K562 (cell line): ENCODE measurements around the gene DRICH1. TPM values are rescaled to one million over a fixed set of nuclear protein-coding genes. Genes with fewer than 3 reads are reported as not detected.
"Not testable (repeated sequence)": the region's sequence is repeated elsewhere in the genome, so short reads cannot be mapped to it uniquely, and the experiment has no call there.

ENCODE experiments used
- ATAC-seq: fragments of 200-7000 bp; cut with Tn5 transposase; 3 replicates; pipeline ENCODE4 v1.9.1; 2020; ENCODE audit warnings: moderate library complexity
- BruUV-seq: library from RNA; stranded (reverse); fragments of 400-500 nt; replicated peaks from 2 replicates; lab custom pipeline; 2021; lab: Mats Ljungman, UMichigan
- CTCF ChIA-PET: fragments of 300-600 bp; formaldehyde crosslinking; extraction: SDS; loops from one replicate; lab custom pipeline; 2021; ENCODE audit warnings: low intra/inter-chr PET ratio; lab: Yijun Ruan, JAX
- POLR2A ChIA-PET: fragments of 300-600, 350-650 bp; sonication (Branson Sonifier 250); formaldehyde crosslinking; extraction: SDS; loops from one replicate; lab custom pipeline; 2021; ENCODE audit warnings: antibody characterized with exemption, inconsistent platforms; lab: Yijun Ruan, JAX
- DNase-seq, 4 experiments: peaks; one replicate each; pipeline versions ENCODE4 v3.0.0 to v3.0.0-alpha.2; 2011 to 2018; ENCODE audit warnings: low spot score in 3 of 4, mixed read lengths in 3 of 4; ENCODE audit errors: extremely low read depth in 1 of 4
- FAIRE-seq: peaks from 2 replicates; lab custom pipeline; 2011; peaks lifted over from hg19 to GRCh38; lab: Jason Lieb, UNC
- H2AFZ ChIP-seq: 2 replicates; pipeline ENCODE4 v1.6.0; 2011; ENCODE audit warnings: low read depth, low read length, control low read depth, inconsistent platforms
- H3K27ac ChIP-seq: fragments of 200-600 bp; 3 replicates; pipeline ENCODE4 v1.8.0; 2011; ENCODE audit warnings: low read depth, mild to moderate bottlenecking, control low read depth, inconsistent platforms, low read length, moderate library complexity, mixed read lengths; ENCODE audit errors: extremely low read depth
- H3K27me3 ChIP-seq, 2 experiments: fragments of 300-600 bp in 1 of 2; 2 replicates in 1 of 2; 3 replicates in 1 of 2; pipeline versions ENCODE4 v1.6.0 to v1.8.0; 2011; ENCODE audit warnings: inconsistent platforms in 2 of 2, low read length in 2 of 2, mild to moderate bottlenecking in 1 of 2, mixed read lengths in 1 of 2, moderate library complexity in 1 of 2; ENCODE audit not compliant: control insufficient read depth in 2 of 2, insufficient read depth in 2 of 2
- H3K36me3 ChIP-seq: fragments of 300-600 bp; 3 replicates; pipeline ENCODE4 v1.8.0; 2011; ENCODE audit warnings: mild to moderate bottlenecking, low read length, inconsistent platforms; ENCODE audit not compliant: control insufficient read depth, insufficient read depth
- H3K4me1 ChIP-seq, 2 experiments: fragments of 200-600 bp in 1 of 2; replicated peaks in 1 of 2; 2 replicates in 1 of 2; 3 replicates in 1 of 2; pipeline versions ENCODE4 v1.5.1 to v1.8.0; 2011; ENCODE audit warnings: inconsistent platforms in 2 of 2, low read length in 2 of 2, mild to moderate bottlenecking in 1 of 2, mixed read lengths in 1 of 2, moderate library complexity in 1 of 2; ENCODE audit not compliant: control insufficient read depth in 2 of 2, insufficient read depth in 2 of 2
- H3K4me2 ChIP-seq: 2 replicates; pipeline ENCODE4 v1.6.1; 2011; ENCODE audit warnings: low read length, control low read depth, inconsistent platforms, mixed read lengths; ENCODE audit not compliant: insufficient read depth
- H3K4me3 ChIP-seq: fragments of 200-600 bp; sonication (generic), shearing (Covaris generic); 2 replicates; pipeline ENCODE4 v1.5.1; 2016; ENCODE audit warnings: control low read depth, inconsistent platforms
- H3K79me2 ChIP-seq: fragments of 200-600 bp; 3 replicates; pipeline ENCODE4 v1.8.0; 2011; ENCODE audit warnings: low read length, inconsistent platforms; ENCODE audit not compliant: control insufficient read depth, insufficient read depth
- H3K9ac ChIP-seq, 2 experiments: 2 replicates each; pipeline versions ENCODE4 v1.6.0 to v1.6.1; 2011; ENCODE audit warnings: low read depth in 2 of 2, low read length in 2 of 2, control low read depth in 1 of 2, inconsistent platforms in 1 of 2, mild to moderate bottlenecking in 1 of 2, mixed read lengths in 1 of 2; ENCODE audit not compliant: insufficient read depth in 1 of 2
- H3K9me1 ChIP-seq: one replicate; pipeline ENCODE4 v1.6.0; 2011; ENCODE audit warnings: inconsistent platforms, mild to moderate bottlenecking, low read length, moderate library complexity; ENCODE audit not compliant: control insufficient read depth, insufficient read depth
- H3K9me3 ChIP-seq: replicated peaks from 2 replicates; pipeline ENCODE4 v1.5.1; 2011; ENCODE audit warnings: low read depth, low read length, inconsistent platforms; ENCODE audit not compliant: control insufficient read depth, insufficient read depth
- H4K20me1 ChIP-seq: replicated peaks from 2 replicates; pipeline ENCODE4 v1.6.1; 2011; ENCODE audit warnings: low read length, inconsistent platforms, mixed read lengths; ENCODE audit not compliant: control insufficient read depth, insufficient read depth
- CREBBP ChIP-seq: IDR thresholded peaks from one replicate; pipeline ENCODE4 v1.6.1; 2012; ENCODE audit warnings: low read depth, mild to moderate bottlenecking, control low read depth, inconsistent platforms, low read length
- CSDE1 ChIP-seq, 2 experiments: fragments of 450-650 bp; IDR thresholded peaks; 2 replicates each; pipeline ENCODE4 v1.6.1; 2016; ENCODE audit warnings: mild to moderate bottlenecking in 1 of 2
- EP300 ChIP-seq: IDR thresholded peaks from 2 replicates; pipeline ENCODE4 v1.6.1; 2012; ENCODE audit warnings: low read length, improper control_type of control experiment
- GTF2B ChIP-seq: IDR thresholded peaks from 2 replicates; pipeline ENCODE4 v1.6.1; 2011; ENCODE audit not compliant: insufficient read length; ENCODE audit errors: extremely low read depth
- HINFP ChIP-seq: fragments of 450-650 bp; conservative IDR thresholded peaks from 2 replicates; pipeline ENCODE4 v1.6.1; 2016; ENCODE audit warnings: missing genetic modification characterization, low read depth, mild to moderate bottlenecking, control low read depth, missing compliant biosample characterization
- ILK ChIP-seq: fragments of 450-650 bp; IDR thresholded peaks from 2 replicates; pipeline ENCODE4 v1.6.1; 2016; ENCODE audit warnings: missing genetic modification characterization, low read depth, mild to moderate bottlenecking, missing compliant biosample characterization, moderate library complexity, borderline replicate concordance
- RBM17 ChIP-seq: fragments of 200-400 bp; formaldehyde crosslinking; IDR thresholded peaks from 2 replicates; pipeline ENCODE4 v1.6.1; 2017; ENCODE audit warnings: low read depth, mild to moderate bottlenecking, low read length, borderline replicate concordance
- TGIF2 ChIP-seq: sonication (generic); formaldehyde crosslinking; IDR thresholded peaks from 2 replicates; pipeline ENCODE4 v1.8.1; 2022; ENCODE audit warnings: mild to moderate bottlenecking, missing genetic modification reagents, moderate library complexity
- ZNF134 ChIP-seq: fragments of 250-450 bp; sonication (Bioruptor Pico); conservative IDR thresholded peaks from 2 replicates; pipeline ENCODE4 v1.4.0; 2020
- ZNF175 ChIP-seq: fragments of 200-800 bp; sonication (Bioruptor generic); IDR thresholded peaks from 2 replicates; pipeline ENCODE4 v1.6.1; 2016; ENCODE audit warnings: low read depth, mild to moderate bottlenecking, missing genetic modification characterization, missing compliant biosample characterization
- ZNF277 ChIP-seq: fragments of 250-450 bp; sonication (Bioruptor Pico); IDR thresholded peaks from 2 replicates; pipeline ENCODE4 v1.8.0; 2022; ENCODE audit warnings: inconsistent platforms, mild to moderate bottlenecking, moderate library complexity, borderline replicate concordance
- ZNF354B ChIP-seq: fragments of 250-450 bp; sonication (Bioruptor Pico); IDR thresholded peaks from 2 replicates; pipeline ENCODE4 v1.4.0; 2020
- WGBS: fragments of 100-300 bp; shearing (Covaris generic); methylation state at CpG from one replicate; pipeline ENCODE4 v1.1.6; 2016; ENCODE audit warnings: low coverage, mixed read lengths; ENCODE audit not compliant: insufficient coverage; ENCODE audit errors: missing lambda C conversion rate; 5-methylcytosine and 5-hydroxymethylcytosine counted together
- in situ Hi-C: fragments of 300-500 bp; cut with MboI; formaldehyde crosslinking; loops from 4 replicates; pipeline ENCODE4 v1.15.0; 2018; ENCODE audit warnings: inconsistent platforms, mixed read lengths
- intact Hi-C: fragments of 100-400 bp; cut with micrococcal nuclease; formaldehyde crosslinking; loops from 2 replicates; pipeline ENCODE4 v1.14.2; 2022
- polyA plus RNA-seq, 8 experiments: library from polyadenylated mRNA; depleted of rRNA in 4 of 8; stranded (reverse) in 5 of 8; unstranded in 3 of 8; fragments of >200 nt; fragmentation: Nextera tagmentation in 2 of 8; fragmentation: Illumina TruSeq in 1 of 8; extraction: Ambion mirVana in 2 of 8; extraction: Trizol in 1 of 8; gene quantifications; 2 replicates each; pipeline versions ENCODE4 v1.2.1 to v1.2.3, GENCODE V29; 2011 to 2014; ENCODE audit warnings: inconsistent platforms in 1 of 8, missing spikeins in 1 of 8
- total RNA-seq, 7 experiments: library from RNA; depleted of rRNA in 6 of 7; stranded (reverse); fragments of >200 nt in 6 of 7; fragmentation: Illumina TruSeq in 2 of 7; extraction: Trizol in 2 of 7; gene quantifications; 2 replicates each; pipeline versions ENCODE4 v1.2.1 to v1.2.3, GENCODE V29; 2011 to 2021; ENCODE audit warnings: low replicate concordance in 1 of 7

DRICH1 gene
- total and polyA plus RNA-seq, 9 of the 15 experiments (the other 6 are each of a cell fraction or from before 2014, with no cell fraction given): 0.07 to 0.36 (median 0.14) TPM; not detected in 2

DNA sequence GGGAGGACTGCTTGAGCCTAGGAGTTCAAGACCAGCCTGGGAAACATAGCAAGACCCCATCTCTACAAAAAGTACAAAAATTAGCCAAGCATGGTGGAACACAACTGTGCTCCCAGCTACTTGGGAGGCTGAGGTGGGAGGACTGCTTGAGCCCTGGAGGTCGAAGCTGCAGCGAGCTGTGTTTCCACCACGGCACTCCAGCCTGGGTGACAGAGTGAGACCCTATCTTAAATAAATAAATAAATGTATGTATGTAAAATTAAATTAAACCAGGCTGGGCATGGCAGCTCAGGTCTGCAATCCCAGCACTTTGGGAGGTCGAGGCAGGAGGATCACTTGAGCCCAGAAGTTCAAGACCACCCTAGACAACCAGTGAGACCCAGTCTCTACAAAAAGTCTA lies 28.3 kb upstream of the DRICH1 start:
- FAIRE-seq, H3K27ac ChIP-seq, CTCF ChIA-PET, H3K4me1 ChIP-seq, ATAC-seq, H4K20me1 ChIP-seq, H3K9me3 ChIP-seq, DNase-seq, in situ Hi-C loops, H3K79me2 ChIP-seq, H3K4me2 ChIP-seq, H3K4me3 ChIP-seq, intact Hi-C loops, H2AFZ ChIP-seq, H3K9ac ChIP-seq, H3K9me1 ChIP-seq, H3K27me3 ChIP-seq, BruUV-seq: not testable (repeated sequence)
- POLR2A ChIA-PET: interaction anchor here (0.6 kb wide), 1 partner anchor 13 kb away, joined by 3 read pairs; no protein-coding TSS in a partner anchor
- 91% methylated on average over 2 of the region's 4 CpGs for WGBS
- peaks cover 13% of the 10 kb centered on the region; the same call in 1 of the 3 replicates for H3K36me3 ChIP-seq

- Histone ChIP-seq H3K9me1 (peaks cover 2% of the 10 kb centered on the region), H3K9me3 (no peaks in the 10 kb centered on the region), H3K4me2 (no peak overlapping the region), H3K9ac (no peak overlapping the region), H3K4me3 (no peak overlapping the region), H3K27me3 (no peaks in the 10 kb centered on the region), H2AFZ (no peak overlapping the region), H4K20me1 (no peaks in the 10 kb centered on the region), H3K4me1 (no peaks in the 10 kb centered on the region), H3K36me3 (peaks cover 16% of the 10 kb centered on the region; the same call in 1 of the 3 replicates), H3K27ac (no peak overlapping the region), H3K79me2 (no peaks in the 10 kb centered on the region)
- WGBS: 57% methylated on average over 2 of the region's 5 CpGs
- DNase-seq: no peak
- ATAC-seq: no peak
- intact Hi-C loops: no loop called here
- BruUV-seq: no TSS peak
- in situ Hi-C loops: no loop called here
- ChIA-PET CTCF (no interaction called here), POLR2A (no interaction called here)
- no peak for FAIRE-seq
- no peak for TF ChIP-seq ZNF175 (CRISPR knock-in tag)
- TF ChIP-seq RBM17: no peak
- no peak for TF ChIP-seq EP300
- TF ChIP-seq ZNF277 (CRISPR knock-in tag): no peak
- no peak for TF ChIP-seq GTF2B
- TF ChIP-seq CREBBP: no peak
- no peak for TF ChIP-seq CSDE1 (IDR thresholded peaks at IDR 0.05)
- TF ChIP-seq TGIF2: no peak
- TF ChIP-seq ZNF354B (CRISPR knock-in tag): no peak
- TF ChIP-seq ZNF134 (CRISPR knock-in tag): no peak
- TF ChIP-seq HINFP (tag): no peak
- TF ChIP-seq ILK: no peak
These were observed 25.6 kb upstream of the DRICH1 start for GRCh38 chr22:23657727-23658126.
